Smooth muscle cell (in vitro differentiated cells): ENCODE measurements around the gene LIN7B. TPM values are rescaled to one million over a fixed set of nuclear protein-coding genes. Genes with fewer than 3 reads are reported as not detected.

Experiments used
- DNase-seq: peaks from one replicate; lab custom pipeline; 2025; ENCODE audit not compliant: unreplicated experiment; lab: John Stamatoyannopoulos, UW
- H2AFZ ChIP-seq: fragments of 200-600 bp; sonication (generic); 2 replicates; pipeline ENCODE4 v1.6.0; 2016; ENCODE audit warnings: antibody characterized with exemption, low read depth, mild to moderate bottlenecking
- H3F3A ChIP-seq: fragments of 200-600 bp; sonication (generic); 2 replicates; pipeline ENCODE4 v1.6.0; 2017; ENCODE audit warnings: antibody characterized with exemption, low read depth
- H3K27ac ChIP-seq: fragments of 200-600 bp; sonication (generic); 2 replicates; pipeline ENCODE4 v1.5.1; 2016; ENCODE audit warnings: low read depth, mild to moderate bottlenecking
- H3K27me3 ChIP-seq: fragments of 200-600 bp; sonication (generic); 2 replicates; pipeline ENCODE4 v1.6.1; 2016; ENCODE audit warnings: low read depth, mild to moderate bottlenecking
- H3K36me3 ChIP-seq: fragments of 200-600 bp; sonication (generic); 2 replicates; pipeline ENCODE4 v1.5.1; 2016; ENCODE audit warnings: low read depth
- H3K4me1 ChIP-seq: fragments of 200-600 bp; sonication (generic); 2 replicates; pipeline ENCODE4 v1.5.1; 2016; ENCODE audit warnings: low read depth
- H3K4me2 ChIP-seq: fragments of 200-600 bp; sonication (generic); 2 replicates; pipeline ENCODE4 v1.6.0; 2016; ENCODE audit warnings: mild to moderate bottlenecking
- H3K4me3 ChIP-seq: fragments of 200-600 bp; sonication (generic); 2 replicates; pipeline ENCODE4 v1.5.1; 2016; ENCODE audit warnings: mild to moderate bottlenecking
- H3K79me2 ChIP-seq: fragments of 200-600 bp; sonication (generic); 2 replicates; pipeline ENCODE4 v1.6.0; 2016; ENCODE audit warnings: low read depth, mild to moderate bottlenecking
- H3K9ac ChIP-seq: fragments of 200-600 bp; sonication (generic); 2 replicates; pipeline ENCODE4 v1.6.0; 2016; ENCODE audit warnings: low read depth
- H3K9me3 ChIP-seq: fragments of 200-600 bp; sonication (generic); replicated peaks from 2 replicates; pipeline ENCODE4 v1.5.1; 2016; ENCODE audit warnings: low read depth
- H4K20me1 ChIP-seq: fragments of 200-600 bp; sonication (generic); 2 replicates; pipeline ENCODE4 v1.6.0; 2016; ENCODE audit warnings: low read depth
- WGBS: methylation state at CpG from one replicate; pipeline ENCODE4 v1.1.7; 2016; ENCODE audit warnings: low lambda C conversion rate; 5-methylcytosine and 5-hydroxymethylcytosine counted together
- polyA plus RNA-seq: library from polyadenylated mRNA; unstranded; fragments of >200 nt; fragmentation: Nextera tagmentation; extraction: Ambion mirVana; gene quantifications from 2 replicates; pipeline ENCODE4 v1.2.1, GENCODE V29; 2016
- total RNA-seq: library from RNA; depleted of rRNA; stranded (reverse); fragments of >200 nt; gene quantifications from 2 replicates; pipeline ENCODE4 v1.2.3, GENCODE V29; 2014
- TF ChIP-seq, protein P1 (sequence below): fragments of 200-600 bp; sonication (generic); IDR thresholded peaks from 2 replicates; pipeline ENCODE4 v1.5.1; 2017; ENCODE audit warnings: borderline replicate concordance, mild to moderate bottlenecking, antibody characterized with exemption; ENCODE audit not compliant: insufficient read depth, poor library complexity, severe bottlenecking

LIN7B gene
- total and polyA plus RNA-seq, 2 experiments from 2014 or later = 11.7 to 24.7 TPM

DNA sequence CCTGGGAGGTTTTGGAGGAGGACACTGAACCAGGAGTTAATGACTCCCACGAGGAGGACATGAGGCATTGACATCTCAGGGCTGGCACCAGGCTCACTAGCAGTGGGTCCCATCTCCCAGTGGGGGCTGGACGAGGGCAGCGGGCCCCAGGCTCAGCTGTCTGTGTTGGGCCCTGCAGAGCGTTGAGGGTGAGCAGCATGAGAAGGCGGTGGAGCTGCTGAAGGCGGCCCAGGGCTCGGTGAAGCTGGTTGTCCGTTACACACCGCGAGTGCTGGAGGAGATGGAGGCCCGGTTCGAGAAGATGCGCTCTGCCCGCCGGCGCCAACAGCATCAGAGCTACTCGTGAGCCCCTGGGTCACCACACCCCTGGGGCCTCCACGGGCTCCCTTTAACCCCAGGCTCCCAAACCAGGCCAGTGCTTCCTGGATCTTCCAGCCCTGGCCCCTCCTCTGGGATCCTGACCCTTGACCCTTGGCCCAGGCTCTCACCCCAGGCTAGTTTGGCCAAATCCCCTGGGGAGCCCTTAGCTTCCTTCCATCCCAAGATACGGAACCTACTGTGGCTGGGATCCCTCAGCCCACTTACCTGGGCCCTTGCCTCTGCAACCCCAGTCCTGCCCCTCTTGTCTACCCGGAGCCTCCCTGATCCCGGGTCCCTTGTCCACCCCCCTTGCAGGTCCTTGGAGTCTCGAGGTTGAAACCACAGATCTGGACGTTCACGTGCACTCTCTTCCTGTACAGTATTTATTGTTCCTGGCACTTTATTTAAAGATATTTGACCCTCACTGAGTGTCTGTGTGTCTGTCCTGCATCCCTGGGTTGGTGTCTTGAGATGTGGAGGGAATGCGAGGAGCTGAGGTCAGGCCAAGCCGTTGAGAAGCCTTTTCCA lies 3.8 kb downstream of the LIN7B start:
- Histone ChIP-seq H3K79me2 (no peaks in the 10 kb centered on the region), H3K4me1 (peaks cover 14% of the 10 kb centered on the region), H3K4me2 (peak overlapping the region; percentile 83), H2AFZ (no peak overlapping the region), H3K4me3 (peak overlapping the region; percentile 61), H3K27me3 (no peaks in the 10 kb centered on the region), H3K9ac (peak overlapping the region; percentile 33), H3F3A (peaks cover 10% of the 10 kb centered on the region), H3K27ac (peak overlapping the region; percentile 79), H3K36me3 (no peaks in the 10 kb centered on the region), H3K9me3 (no peaks in the 10 kb centered on the region), H4K20me1 (peaks cover 4% of the 10 kb centered on the region)
- no peak for DNase-seq
- 80% methylated on average over 22 of the region's 26 CpGs for WGBS
- TF ChIP-seq, protein P1, sequence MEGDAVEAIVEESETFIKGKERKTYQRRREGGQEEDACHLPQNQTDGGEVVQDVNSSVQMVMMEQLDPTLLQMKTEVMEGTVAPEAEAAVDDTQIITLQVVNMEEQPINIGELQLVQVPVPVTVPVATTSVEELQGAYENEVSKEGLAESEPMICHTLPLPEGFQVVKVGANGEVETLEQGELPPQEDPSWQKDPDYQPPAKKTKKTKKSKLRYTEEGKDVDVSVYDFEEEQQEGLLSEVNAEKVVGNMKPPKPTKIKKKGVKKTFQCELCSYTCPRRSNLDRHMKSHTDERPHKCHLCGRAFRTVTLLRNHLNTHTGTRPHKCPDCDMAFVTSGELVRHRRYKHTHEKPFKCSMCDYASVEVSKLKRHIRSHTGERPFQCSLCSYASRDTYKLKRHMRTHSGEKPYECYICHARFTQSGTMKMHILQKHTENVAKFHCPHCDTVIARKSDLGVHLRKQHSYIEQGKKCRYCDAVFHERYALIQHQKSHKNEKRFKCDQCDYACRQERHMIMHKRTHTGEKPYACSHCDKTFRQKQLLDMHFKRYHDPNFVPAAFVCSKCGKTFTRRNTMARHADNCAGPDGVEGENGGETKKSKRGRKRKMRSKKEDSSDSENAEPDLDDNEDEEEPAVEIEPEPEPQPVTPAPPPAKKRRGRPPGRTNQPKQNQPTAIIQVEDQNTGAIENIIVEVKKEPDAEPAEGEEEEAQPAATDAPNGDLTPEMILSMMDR = no peak

DNA sequence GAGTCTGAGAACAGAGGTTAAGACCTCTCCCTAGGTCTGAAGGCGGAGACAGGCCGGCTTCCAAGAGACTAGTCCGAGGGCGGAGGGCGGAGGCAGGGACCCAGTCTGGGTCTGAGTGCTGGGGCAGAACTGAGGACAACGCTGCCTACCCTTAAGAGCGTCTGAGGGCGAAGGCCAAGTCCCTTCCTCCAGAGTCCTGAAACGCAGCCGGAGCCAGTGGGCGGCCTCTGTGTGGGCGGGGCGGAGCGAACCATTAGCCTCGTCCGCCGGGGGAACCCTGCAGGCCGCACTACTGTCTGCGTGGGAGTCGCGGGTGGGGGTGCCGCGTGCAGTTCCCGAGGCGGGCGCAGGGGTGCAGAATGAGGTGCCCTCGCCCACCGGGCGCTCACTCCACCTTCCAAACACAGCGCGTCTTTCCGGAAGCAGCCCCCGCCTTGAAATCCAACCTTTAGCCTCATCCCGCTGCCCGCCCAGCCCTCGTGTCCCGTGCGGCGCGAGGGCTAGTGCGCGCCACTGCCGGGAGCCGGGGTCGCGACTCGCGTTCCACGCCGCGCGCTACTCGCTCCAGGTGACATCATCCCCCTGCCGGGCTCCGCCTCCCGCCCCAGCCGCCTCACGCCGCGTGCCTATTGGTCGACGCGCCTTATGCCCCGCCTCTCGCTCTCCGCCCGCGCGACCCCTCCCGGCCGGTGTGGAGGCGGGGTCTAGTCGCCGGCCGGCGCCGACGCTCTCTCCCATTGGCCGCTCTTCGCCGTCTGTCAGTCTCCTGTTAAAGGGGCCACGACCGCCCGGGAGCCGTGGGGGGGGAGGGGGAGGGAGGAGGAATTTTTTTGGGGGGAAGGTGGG lies 4.6 kb downstream of the LIN7B start, which contains the start of gene C19orf73:
C19orf73 (minus strand) TSS at position 579 of the 846 bp plus-strand sequence; CDS start at position 458, 121 bp downstream.
- TF ChIP-seq, protein P1 = no peak
- H3K36me3 ChIP-seq = no peaks in the 10 kb centered on the region
- peak within 1 kb of the TSS; percentile 12 for H2AFZ ChIP-seq
- H3F3A ChIP-seq = peaks cover 10% of the 10 kb centered on the region
- DNase-seq = peak; percentile 94
- no peaks in the 10 kb centered on the region for H3K9me3 ChIP-seq
- peaks cover 3% of the 10 kb centered on the region for H4K20me1 ChIP-seq
- no peaks in the 10 kb centered on the region for H3K27me3 ChIP-seq
- peak within 1 kb of the TSS; percentile 91 for H3K4me2 ChIP-seq
- peak within 1 kb of the TSS; percentile 79 for H3K27ac ChIP-seq
- peaks cover 10% of the 10 kb centered on the region for H3K4me1 ChIP-seq
- WGBS = 3% methylated on average over 43 of the region's 85 CpGs
- no peaks in the 10 kb centered on the region for H3K79me2 ChIP-seq
- H3K9ac ChIP-seq = peak within 1 kb of the TSS; percentile 59
- H3K4me3 ChIP-seq = peak within 1 kb of the TSS; percentile 61

DNA sequence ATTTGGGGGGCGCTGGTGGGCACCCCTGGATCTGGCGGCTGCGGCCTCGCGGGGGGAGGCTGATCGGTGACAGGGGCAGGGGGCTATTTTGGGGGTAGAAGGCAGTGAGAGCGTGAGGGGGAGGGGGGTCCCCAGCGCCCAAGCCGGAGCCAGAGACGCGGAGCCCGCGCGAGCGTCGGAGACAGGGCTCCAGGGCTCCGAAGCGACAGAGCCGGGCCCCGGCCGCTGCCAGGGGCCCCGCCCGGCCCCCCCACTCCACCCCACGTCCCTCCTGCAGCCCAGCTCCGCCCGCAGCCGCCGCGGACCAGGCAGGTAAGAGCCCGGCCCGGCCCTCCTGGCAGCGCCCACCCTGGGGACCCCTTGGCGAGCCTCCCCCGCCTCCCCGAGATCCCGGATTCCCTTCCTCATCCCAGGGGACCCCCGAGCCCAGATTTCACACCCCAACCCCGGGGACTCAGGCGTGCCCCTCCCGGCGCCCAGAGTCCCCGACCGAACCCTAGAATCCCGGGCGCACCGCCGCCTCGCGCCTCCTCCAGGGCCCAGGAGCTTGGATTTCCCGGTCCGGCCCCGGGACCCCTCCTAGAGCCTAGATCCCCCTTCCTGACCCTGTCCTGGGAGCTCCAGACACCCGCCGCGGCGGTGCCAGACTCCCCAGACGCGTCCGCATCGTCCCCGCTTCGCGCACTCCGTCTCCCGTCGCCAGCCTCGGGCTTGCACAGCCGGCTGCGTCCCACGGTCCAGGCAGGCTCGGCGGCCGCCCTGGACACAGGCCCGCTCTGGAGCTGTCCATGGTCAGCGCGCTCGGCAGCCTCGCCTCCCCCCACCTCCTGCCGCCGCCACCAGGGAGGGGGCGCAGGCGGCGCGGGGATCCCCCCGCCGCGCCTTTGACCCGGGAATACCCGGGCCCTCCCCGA lies 5.5 kb downstream of the LIN7B start, which contains the start of gene PPFIA3:
PPFIA3 (plus strand) TSS at position 134 of the 914 bp plus-strand sequence. CDS start 8,330 bp downstream, outside the sequence.
- Histone ChIP-seq H3K9me3 (no peaks in the 10 kb centered on the region), H3F3A (peaks cover 10% of the 10 kb centered on the region), H4K20me1 (no peaks in the 10 kb centered on the region), H2AFZ (peak within 1 kb of the TSS; percentile 12), H3K27ac (peak within 1 kb of the TSS; percentile 79), H3K4me2 (peak within 1 kb of the TSS; percentile 91), H3K4me3 (peak within 1 kb of the TSS; percentile 61), H3K36me3 (no peaks in the 10 kb centered on the region), H3K79me2 (no peaks in the 10 kb centered on the region), H3K27me3 (no peaks in the 10 kb centered on the region), H3K9ac (peak within 1 kb of the TSS; percentile 59), H3K4me1 (peaks cover 7% of the 10 kb centered on the region)
- WGBS = 2% methylated on average over 43 of the region's 90 CpGs
- TF ChIP-seq, protein P1 = no peak
- peak; percentile 54 for DNase-seq
